Stomach smooth muscle (tissue), 2 donors: ENCODE measurements around the gene C4A.

ENCODE experiments used
- H3K27ac ChIP-seq: one replicate; pipeline ENCODE4 v1.7.0; 2013; ENCODE audit warnings: mild to moderate bottlenecking, low read length, inconsistent platforms
- H3K27me3 ChIP-seq, 2 donors: one replicate each; pipeline ENCODE4 v1.7.0; 2013; ENCODE audit warnings: low read length in 2 of 2; ENCODE audit not compliant: insufficient read depth in 2 of 2, control insufficient read depth in 1 of 2
- H3K36me3 ChIP-seq, 2 donors: one replicate each; pipeline ENCODE4 v1.7.0; 2013; ENCODE audit warnings: low read length in 2 of 2; ENCODE audit not compliant: control insufficient read depth in 2 of 2, insufficient read depth in 2 of 2
- H3K4me1 ChIP-seq: one replicate; pipeline ENCODE4 v1.7.0; 2013; ENCODE audit warnings: low read length; ENCODE audit not compliant: control insufficient read depth, insufficient read depth
- H3K4me3 ChIP-seq, 2 donors: one replicate each; pipeline ENCODE4 v1.7.0; 2013; ENCODE audit warnings: low read length in 2 of 2
- H3K9ac ChIP-seq, 2 donors: one replicate each; pipeline ENCODE4 v1.7.0; 2013; ENCODE audit warnings: low read length in 2 of 2, mild to moderate bottlenecking in 1 of 2
- H3K9me3 ChIP-seq, 2 donors: one replicate each; pipeline ENCODE4 v1.7.0; 2013; ENCODE audit warnings: low read length in 2 of 2; ENCODE audit not compliant: control insufficient read depth in 2 of 2
- donor health status: healthy.
- donor health status: Pancreatic carcinoma.

The C4A gene

GRCh38 chr6:31958741-31959739 lies 22.8 kb upstream of the C4A start, which contains the start of the genes NELFE and SKIC2:
Gene NELFE (minus strand): TSS chr6:31958971. CDS start chr6:31958446, 525 bp downstream.
Gene SKIC2 (plus strand): TSS chr6:31959175. CDS start chr6:31959193, 18 bp downstream.
- peak within 1 kb of the TSS; percentile 91 to 99 for H3K9ac ChIP-seq
- H3K4me1 ChIP-seq = peaks cover 21% of the 10 kb centered on the region
- peak within 1 kb of the TSS; percentile 93 to 100 for H3K4me3 ChIP-seq
- no peaks in the 10 kb centered on the region for H3K9me3 ChIP-seq
- H3K27me3 ChIP-seq = no peaks in the 10 kb centered on the region
- peak within 1 kb of the TSS; percentile 92 for H3K27ac ChIP-seq
- peaks cover 53% of the 10 kb centered on the region in 2 donors for H3K36me3 ChIP-seq

- Histone ChIP-seq H3K36me3 (peaks cover 47 to 57% of the 10 kb centered on the region in 2 donors), H3K4me1 (peaks cover 21% of the 10 kb centered on the region), H3K27ac (no peak overlapping the region), H3K27me3 (no peaks in the 10 kb centered on the region), H3K9ac (no peak overlapping the region), H3K4me3 (no peak overlapping the region), H3K9me3 (no peaks in the 10 kb centered on the region)
Observed at GRCh38 chr6:31961616-31962015, 20.2 kb upstream of the C4A start.

- Histone ChIP-seq H3K27me3 (no peaks in the 10 kb centered on the region), H3K4me3 (no peak overlapping the region), H3K9ac (no peak overlapping the region), H3K9me3 (no peaks in the 10 kb centered on the region), H3K4me1 (peaks cover 11% of the 10 kb centered on the region), H3K36me3 (peaks cover 59 to 71% of the 10 kb centered on the region in 2 donors), H3K27ac (no peak overlapping the region)
Observed at GRCh38 chr6:31963921-31964320, 17.9 kb upstream of the C4A start.

- Histone ChIP-seq H3K27ac (no peak overlapping the region), H3K27me3 (no peaks in the 10 kb centered on the region), H3K9ac (no peak overlapping the region), H3K4me1 (peaks cover 15% of the 10 kb centered on the region), H3K4me3 (no peak overlapping the region), H3K36me3 (peaks cover 64 to 77% of the 10 kb centered on the region in 2 donors), H3K9me3 (no peaks in the 10 kb centered on the region)
Observed at GRCh38 chr6:31965700-31966099, 16.2 kb upstream of the C4A start.

- H3K9ac ChIP-seq = no peak overlapping the region
- H3K4me3 ChIP-seq = no peak overlapping the region
- no peaks in the 10 kb centered on the region for H3K9me3 ChIP-seq
- no peaks in the 10 kb centered on the region for H3K27me3 ChIP-seq
- no peak overlapping the region for H3K27ac ChIP-seq
- H3K36me3 ChIP-seq = peaks cover 56 to 69% of the 10 kb centered on the region in 2 donors
- H3K4me1 ChIP-seq = peaks cover 23% of the 10 kb centered on the region
Observed at GRCh38 chr6:31966506-31966905, 15.4 kb upstream of the C4A start.

- Histone ChIP-seq H3K9ac (no peak overlapping the region), H3K27ac (no peak overlapping the region), H3K27me3 (no peaks in the 10 kb centered on the region), H3K9me3 (no peaks in the 10 kb centered on the region), H3K4me1 (peaks cover 29% of the 10 kb centered on the region), H3K4me3 (no peak overlapping the region), H3K36me3 (peaks cover 49 to 61% of the 10 kb centered on the region in 2 donors)
Observed at GRCh38 chr6:31966997-31967925, 14.6 kb upstream of the C4A start.

GRCh38 chr6:31967926-31968320 lies 13.9 kb upstream of the C4A start:
- H3K27ac ChIP-seq = no peak overlapping the region
- peaks cover 43 to 54% of the 10 kb centered on the region in 2 donors for H3K36me3 ChIP-seq

GRCh38 chr6:31968326-31968725 lies 13.5 kb upstream of the C4A start:
- no peak overlapping the region for H3K27ac ChIP-seq
- H3K27me3 ChIP-seq = no peaks in the 10 kb centered on the region
- H3K4me1 ChIP-seq = peaks cover 39% of the 10 kb centered on the region
- H3K4me3 ChIP-seq = no peak overlapping the region
- H3K9ac ChIP-seq = no peak overlapping the region
- H3K9me3 ChIP-seq = no peaks in the 10 kb centered on the region
- peaks cover 39 to 52% of the 10 kb centered on the region in 2 donors for H3K36me3 ChIP-seq

More at GRCh38 chr6:31967926-31968320, 13.9 kb upstream of the C4A start:
- Histone ChIP-seq H3K9ac (no peak overlapping the region), H3K27me3 (no peaks in the 10 kb centered on the region), H3K4me1 (peaks cover 35% of the 10 kb centered on the region), H3K9me3 (no peaks in the 10 kb centered on the region), H3K4me3 (no peak overlapping the region)

- Histone ChIP-seq H3K27me3 (no peaks in the 10 kb centered on the region), H3K4me3 (no peak overlapping the region), H3K4me1 (peaks cover 42% of the 10 kb centered on the region), H3K9ac (no peak overlapping the region), H3K27ac (no peak overlapping the region), H3K36me3 (peaks cover 32 to 46% of the 10 kb centered on the region in 2 donors), H3K9me3 (no peaks in the 10 kb centered on the region)
Observed at GRCh38 chr6:31968791-31969711, 12.8 kb upstream of the C4A start.
